Prostate gland (tissue), 2 donors: ENCODE data around the gene RYR3. TPM values are rescaled to one million over a fixed set of nuclear protein-coding genes. Genes with fewer than 3 reads are reported as not detected.

Experiments used
- DNase-seq: peaks from one replicate; pipeline ENCODE4 v3.0.0-alpha.2; 2019; ENCODE audit warnings: low spot score
- H3K27ac ChIP-seq, 2 donors: fragments of 200-600 bp; sonication (generic); 2 replicates each; pipeline ENCODE4 v1.5.1; 2017 to 2019
- H3K27me3 ChIP-seq: fragments of 200-600 bp; sonication (generic); replicated peaks from 2 replicates; pipeline ENCODE4 v1.5.1; 2019; ENCODE audit not compliant: insufficient read depth
- H3K36me3 ChIP-seq, 2 donors: fragments of 200-600 bp; sonication (generic); 1 replicate in 1 of 2; 2 replicates in 1 of 2; pipeline versions ENCODE4 v1.5.1 to v1.8.1; 2017 to 2019
- H3K4me1 ChIP-seq: fragments of 200-600 bp; sonication (generic); replicated peaks from 2 replicates; pipeline ENCODE4 v1.5.1; 2019
- H3K4me3 ChIP-seq, 2 donors: fragments of 200-600 bp; sonication (generic); 2 replicates each; pipeline ENCODE4 v1.5.1; 2017 to 2019
- H3K9me3 ChIP-seq: fragments of 200-600 bp; sonication (generic); 2 replicates; pipeline ENCODE4 v1.5.1; 2017
- CTCF ChIP-seq, 4 experiments: fragments of 200-600 bp in 2 of 4; fragments of 450-650 bp in 2 of 4; sonication (generic) in 2 of 4; IDR thresholded peaks; 1 replicate in 3 of 4; 2 replicates in 1 of 4; pipeline ENCODE4 v1.5.1; 2016 to 2019; ENCODE audit warnings: antibody characterized with exemption in 4 of 4, mild to moderate bottlenecking in 2 of 4, moderate library complexity in 2 of 4
- POLR2A ChIP-seq: fragments of 450-650 bp; IDR thresholded peaks from one replicate; pipeline ENCODE4 v1.6.1; 2016; ENCODE audit warnings: antibody characterized with exemption, mild to moderate bottlenecking
- POLR2AphosphoS5 ChIP-seq: sonication (generic); formaldehyde crosslinking; IDR thresholded peaks from one replicate; pipeline ENCODE4 v1.6.1; 2017; ENCODE audit warnings: antibody characterized with exemption
- WGBS: methylation state at CpG from one replicate; pipeline ENCODE4 v1.1.5; 2018; 5-methylcytosine and 5-hydroxymethylcytosine counted together
- intact Hi-C: fragments of 100-400 bp; cut with DNase I; formaldehyde crosslinking; loops from one replicate; pipeline ENCODE4 v1.14.2; 2022
- total RNA-seq, 2 donors: library from RNA; depleted of rRNA; stranded (reverse); fragments of >200 nt; gene quantifications; one replicate each; pipeline ENCODE4 v1.1.0, GENCODE V29; 2016

Gene RYR3
- total RNA-seq, 2 donors from 2014 or later: 0.41 to 2.3 TPM

GRCh38 chr15:33837294-33837693 lies 526.5 kb downstream of the RYR3 start:
- Histone ChIP-seq H3K27me3 (no peaks in the 10 kb centered on the region), H3K4me1 (no peaks in the 10 kb centered on the region), H3K27ac (no peak overlapping the region), H3K4me3 (no peak overlapping the region), H3K36me3 (no peaks in the 10 kb centered on the region), H3K9me3 (no peaks in the 10 kb centered on the region)
- intact Hi-C loops: no loop called here
- no peak for TF ChIP-seq CTCF (IDR thresholded peaks at IDR 0.05)
- no peak for TF ChIP-seq POLR2AphosphoS5
- TF ChIP-seq POLR2A: no peak
- 71% methylated on average over 1 of the region's 1 CpG for WGBS
- no peak for DNase-seq

- no peak overlapping the region for H3K27ac ChIP-seq
- no peaks in the 10 kb centered on the region for H3K36me3 ChIP-seq
- DNase-seq: no peak
- no peaks in the 10 kb centered on the region for H3K9me3 ChIP-seq
- TF ChIP-seq POLR2AphosphoS5 (no peak), CTCF (IDR thresholded peaks at IDR 0.05) (no peak), POLR2A (no peak)
- 48% methylated on average over 2 of the region's 2 CpGs for WGBS
- H3K4me3 ChIP-seq: no peak overlapping the region
- no peaks in the 10 kb centered on the region for H3K27me3 ChIP-seq
- no peaks in the 10 kb centered on the region for H3K4me1 ChIP-seq
- intact Hi-C loops: no loop called here
Observed at GRCh38 chr15:33839540-33839939, 528.8 kb downstream of the RYR3 start.

DNA sequence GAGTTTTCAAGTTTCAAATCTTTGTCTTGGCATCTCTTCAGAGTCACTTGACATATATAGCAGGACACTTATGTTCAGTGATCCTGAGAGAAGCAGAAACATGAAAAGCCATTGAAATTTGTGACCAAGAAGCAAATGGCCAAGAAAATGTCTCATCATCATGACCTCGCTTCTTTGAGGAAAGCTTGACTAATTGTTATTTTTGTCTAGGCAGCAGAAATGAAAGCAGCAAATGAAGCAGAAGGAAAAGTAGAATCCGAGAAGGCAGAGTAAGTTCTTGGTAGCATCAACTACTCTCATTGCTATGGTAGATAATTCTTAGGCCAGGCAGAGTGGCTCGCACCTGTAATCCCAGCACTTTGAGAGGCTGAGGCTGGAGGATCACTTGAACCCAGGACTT lies 529.8 kb downstream of the RYR3 start:
- intact Hi-C loops: no loop called here
- Histone ChIP-seq H3K27ac (no peak overlapping the region), H3K27me3 (no peaks in the 10 kb centered on the region), H3K4me1 (no peaks in the 10 kb centered on the region), H3K4me3 (no peak overlapping the region), H3K9me3 (no peaks in the 10 kb centered on the region), H3K36me3 (no peaks in the 10 kb centered on the region)
- no peak for TF ChIP-seq POLR2A
- TF ChIP-seq CTCF (IDR thresholded peaks at IDR 0.05): no peak
- no peak for TF ChIP-seq POLR2AphosphoS5
- WGBS: 94% methylated on average over 3 of the region's 3 CpGs
- no peak for DNase-seq

DNA sequence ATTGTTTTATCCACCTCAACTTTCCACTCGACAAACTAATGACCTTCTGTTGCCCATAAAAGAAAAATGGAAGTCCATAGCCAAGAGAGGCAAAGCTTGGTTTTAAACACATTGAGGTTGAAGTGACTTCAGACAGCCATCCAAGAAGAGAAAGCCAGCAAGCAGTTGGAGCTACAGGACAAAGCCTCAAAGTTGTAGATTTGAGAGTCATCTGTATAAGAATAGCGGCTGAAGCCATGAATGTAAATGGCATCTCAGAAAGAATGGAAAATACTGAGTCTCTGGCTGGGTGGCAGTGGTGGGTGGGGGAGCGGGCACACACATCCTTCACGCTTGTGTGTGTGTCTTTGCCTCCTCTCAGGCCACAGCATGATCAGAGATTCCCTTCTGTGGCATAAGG lies 533.4 kb downstream of the RYR3 start:
- TF ChIP-seq CTCF (IDR thresholded peaks at IDR 0.05) (no peak), POLR2AphosphoS5 (no peak), POLR2A (no peak)
- intact Hi-C loops: no loop called here
- H3K9me3 ChIP-seq: no peaks in the 10 kb centered on the region
- 89% methylated on average over 4 of the region's 4 CpGs for WGBS
- H3K4me1 ChIP-seq: no peaks in the 10 kb centered on the region
- H3K27me3 ChIP-seq: no peaks in the 10 kb centered on the region
- no peaks in the 10 kb centered on the region for H3K36me3 ChIP-seq
- no peak overlapping the region for H3K27ac ChIP-seq
- DNase-seq: no peak
- H3K4me3 ChIP-seq: no peak overlapping the region

GRCh38 chr15:33844597-33844996 lies 533.8 kb downstream of the RYR3 start:
- H3K27ac ChIP-seq: no peak overlapping the region
- H3K27me3 ChIP-seq: no peaks in the 10 kb centered on the region
- H3K4me3 ChIP-seq: no peak overlapping the region
- no peak for DNase-seq
- TF ChIP-seq POLR2AphosphoS5 (no peak), POLR2A (no peak), CTCF (IDR thresholded peaks at IDR 0.05) (no peak)
- intact Hi-C loops: no loop called here
- H3K4me1 ChIP-seq: no peaks in the 10 kb centered on the region
- WGBS: 77% methylated on average over 4 of the region's 4 CpGs
- H3K9me3 ChIP-seq: no peaks in the 10 kb centered on the region
- H3K36me3 ChIP-seq: no peaks in the 10 kb centered on the region
